H1 (cell line): ENCODE results near the gene CASTOR1. TPM values are rescaled to one million over a fixed set of nuclear protein-coding genes. Genes with fewer than 3 reads are reported as not detected.
A peak's percentile ranks its signal among the peaks of the same experiment; 100 is the strongest.

Experiments
- CTCF ChIA-PET: fragments of 300-600 bp; sonication (Branson Sonifier 250); formaldehyde crosslinking; loops from one replicate; lab custom pipeline; 2021; ENCODE audit not compliant: partially characterized antibody; lab: Charles Lee
- POLR2A ChIA-PET: fragments of 300-600 bp; sonication (Branson Sonifier 250); formaldehyde crosslinking; loops from one replicate; lab custom pipeline; 2021; ENCODE audit warnings: inconsistent platforms; ENCODE audit not compliant: partially characterized antibody; lab: Charles Lee
- DNase-seq, 2 experiments: peaks; one replicate each; pipeline versions ENCODE4 v3.0.0 to v3.0.0-alpha.2; 2010 to 2022; ENCODE audit warnings: low spot score in 2 of 2, low read depth in 1 of 2, mixed read lengths in 1 of 2
- FAIRE-seq: peaks from 2 replicates; lab custom pipeline; 2011; peaks lifted over from hg19 to GRCh38; lab: Jason Lieb, UNC
- H2AFZ ChIP-seq: 2 replicates; pipeline ENCODE4 v1.8.1; 2012; ENCODE audit warnings: low read length, inconsistent platforms
- H2AK5ac ChIP-seq: 2 replicates; pipeline ENCODE4 v1.6.1; 2013; ENCODE audit warnings: low read depth, low read length
- H2BK120ac ChIP-seq: replicated peaks from 2 replicates; pipeline ENCODE3; 2013; ENCODE audit warnings: low read depth, low read length, inconsistent platforms
- H2BK12ac ChIP-seq: 2 replicates; pipeline ENCODE4 v1.6.1; 2013; ENCODE audit warnings: low read depth, low read length
- H2BK15ac ChIP-seq: 2 replicates; pipeline ENCODE4 v1.6.1; 2013; ENCODE audit warnings: low read length
- H2BK20ac ChIP-seq: 2 replicates; pipeline ENCODE4 v1.6.1; 2013; ENCODE audit warnings: low read length
- H2BK5ac ChIP-seq: 2 replicates; pipeline ENCODE4 v1.6.1; 2013; ENCODE audit warnings: low read depth, low read length
- H3K14ac ChIP-seq: 2 replicates; pipeline ENCODE4 v1.6.1; 2013; ENCODE audit warnings: inconsistent platforms; ENCODE audit not compliant: insufficient read length
- H3K18ac ChIP-seq: 2 replicates; pipeline ENCODE4 v1.6.1; 2013; ENCODE audit warnings: low read length; ENCODE audit errors: extremely low read depth
- H3K23ac ChIP-seq: 2 replicates; pipeline ENCODE4 v1.6.1; 2013; ENCODE audit warnings: inconsistent platforms; ENCODE audit not compliant: insufficient read length
- H3K23me2 ChIP-seq: 2 replicates; pipeline ENCODE4 v1.6.1; 2013; ENCODE audit warnings: low read depth, low read length
- H3K27ac ChIP-seq: 2 replicates; pipeline ENCODE4 v1.6.1; 2011; ENCODE audit warnings: low read depth, low read length, inconsistent platforms
- H3K27me3 ChIP-seq, 4 experiments: replicated peaks in 1 of 4; 1 replicate in 1 of 4; 2 replicates in 3 of 4; pipeline versions ENCODE4 v1.6.1 to v1.8.1; 2011 to 2013; ENCODE audit warnings: low read length in 3 of 4, mild to moderate bottlenecking in 3 of 4, inconsistent platforms in 2 of 4, mixed read lengths in 2 of 4, moderate library complexity in 1 of 4; ENCODE audit not compliant: control insufficient read depth in 3 of 4, insufficient read depth in 3 of 4; ENCODE audit errors: extremely low read depth in 1 of 4
- H3K36me3 ChIP-seq, 4 experiments: 2 replicates each; pipeline versions ENCODE4 v1.6.1 to v1.8.1; 2011 to 2013; ENCODE audit warnings: mild to moderate bottlenecking in 4 of 4, low read length in 3 of 4, moderate library complexity in 2 of 4, control low read depth in 1 of 4, inconsistent platforms in 1 of 4; ENCODE audit not compliant: insufficient read depth in 4 of 4, control insufficient read depth in 2 of 4
- H3K4ac ChIP-seq: replicated peaks from 2 replicates; pipeline ENCODE3; 2013; ENCODE audit warnings: low read length, low read depth, mixed read lengths, inconsistent platforms; ENCODE audit not compliant: insufficient read length
- H3K4me1 ChIP-seq, 4 experiments: replicated peaks in 1 of 4; 1 replicate in 1 of 4; 2 replicates in 3 of 4; pipeline versions ENCODE4 v1.6.1 to v1.8.1; 2011 to 2013; ENCODE audit warnings: low read length in 3 of 4, inconsistent platforms in 2 of 4, mixed read lengths in 1 of 4; ENCODE audit not compliant: insufficient read depth in 4 of 4, control insufficient read depth in 3 of 4
- H3K4me2 ChIP-seq, 2 experiments: 2 replicates each; pipeline versions ENCODE4 v1.6.1 to v1.8.1; 2011 to 2013; ENCODE audit warnings: low read depth in 2 of 2, low read length in 2 of 2, control low read depth in 1 of 2, inconsistent platforms in 1 of 2, mild to moderate bottlenecking in 1 of 2; ENCODE audit not compliant: insufficient read depth in 1 of 2
- H3K4me3 ChIP-seq, 4 experiments: fragments of 200-600, 300-600 bp in 1 of 4; sonication (generic), shearing (Covaris generic), sonication (Bioruptor Twin) in 1 of 4; 2 replicates each; pipeline versions ENCODE4 v1.5.1 to v1.8.1; 2011 to 2016; ENCODE audit warnings: low read length in 4 of 4, low read depth in 3 of 4, control low read depth in 2 of 4, inconsistent platforms in 2 of 4, mild to moderate bottlenecking in 2 of 4, mixed read lengths in 1 of 4, moderate library complexity in 1 of 4; ENCODE audit not compliant: insufficient read depth in 2 of 4; ENCODE audit errors: extremely low read depth in 1 of 4
- H3K56ac ChIP-seq: replicated peaks from 2 replicates; pipeline ENCODE3; 2013; ENCODE audit warnings: low read depth, mild to moderate bottlenecking, mixed read lengths, low read length, inconsistent platforms; ENCODE audit not compliant: insufficient read length
- H3K79me1 ChIP-seq: 2 replicates; pipeline ENCODE4 v1.6.1; 2013; ENCODE audit warnings: low read depth, low read length, control low read depth
- H3K79me2 ChIP-seq, 2 experiments: 2 replicates each; pipeline versions ENCODE4 v1.6.1 to v1.8.1; 2012 to 2013; ENCODE audit warnings: low read length in 2 of 2, mild to moderate bottlenecking in 2 of 2, inconsistent platforms in 1 of 2; ENCODE audit not compliant: insufficient read depth in 2 of 2, control insufficient read depth in 1 of 2
- H3K9ac ChIP-seq, 4 experiments: replicated peaks in 1 of 4; 1 replicate in 1 of 4; 2 replicates in 3 of 4; pipeline versions ENCODE4 v1.6.1 to v1.8.1; 2011 to 2013; ENCODE audit warnings: low read depth in 3 of 4, low read length in 3 of 4, control low read depth in 2 of 4, mild to moderate bottlenecking in 2 of 4, moderate library complexity in 2 of 4, inconsistent platforms in 1 of 4; ENCODE audit errors: extremely low read depth in 1 of 4
- H3K9me3 ChIP-seq, 2 experiments: 2 replicates each; pipeline versions ENCODE4 v1.6.1 to v1.8.1; 2012 to 2013; ENCODE audit warnings: mild to moderate bottlenecking in 2 of 2, moderate library complexity in 2 of 2, control low read depth in 1 of 2, inconsistent platforms in 1 of 2, low read depth in 1 of 2, low read length in 1 of 2, mixed read lengths in 1 of 2; ENCODE audit not compliant: insufficient read depth in 2 of 2
- H4K20me1 ChIP-seq, 2 experiments: replicated peaks in 1 of 2; 2 replicates each; pipeline versions ENCODE3 to v1.8.1; 2011 to 2013; ENCODE audit warnings: inconsistent platforms in 2 of 2, low read length in 2 of 2, mild to moderate bottlenecking in 1 of 2; ENCODE audit not compliant: insufficient read depth in 2 of 2, control insufficient read depth in 1 of 2
- H4K5ac ChIP-seq: 2 replicates; pipeline ENCODE4 v1.6.1; 2013; ENCODE audit warnings: low read length, low read depth, mixed read lengths, inconsistent platforms; ENCODE audit not compliant: insufficient read length
- H4K8ac ChIP-seq: 2 replicates; pipeline ENCODE4 v1.8.0; 2013; ENCODE audit warnings: mild to moderate bottlenecking, moderate library complexity, low read length, inconsistent platforms; ENCODE audit not compliant: insufficient read depth; ENCODE audit errors: extremely low read depth
- H4K91ac ChIP-seq: replicated peaks from 2 replicates; pipeline ENCODE3; 2013; ENCODE audit warnings: low read length, mixed read lengths, inconsistent platforms; ENCODE audit not compliant: insufficient read length
- BACH1 ChIP-seq: IDR thresholded peaks from 2 replicates; pipeline ENCODE4 v1.6.1; 2012; ENCODE audit warnings: low read length, improper control_type of control experiment
- CHD1 ChIP-seq: IDR thresholded peaks from 2 replicates; pipeline ENCODE4 v1.6.1; 2012; ENCODE audit warnings: low read depth, low read length, improper control_type of control experiment
- JUND ChIP-seq: IDR thresholded peaks from 2 replicates; pipeline ENCODE4 v1.6.1; 2011; ENCODE audit warnings: mild to moderate bottlenecking, improper control_type of control experiment, low read length
- NRF1 ChIP-seq: IDR thresholded peaks from 2 replicates; pipeline ENCODE4 v1.6.1; 2011; ENCODE audit warnings: mild to moderate bottlenecking, low read depth, low read length, improper control_type of control experiment
- SIRT6 ChIP-seq: IDR thresholded peaks from one replicate; pipeline ENCODE4 v1.7.1; 2012; ENCODE audit warnings: low read length, inconsistent platforms
- TBP ChIP-seq: IDR thresholded peaks from 2 replicates; pipeline ENCODE4 v1.6.1; 2011; ENCODE audit warnings: low read depth, low read length, improper control_type of control experiment
- YY1 ChIP-seq: IDR thresholded peaks from 2 replicates; pipeline ENCODE4 v1.6.1; 2011; ENCODE audit warnings: low read depth, mild to moderate bottlenecking, low read length
- WGBS, 2 experiments: shearing (Covaris generic) in 1 of 2; methylation state at CpG; one replicate each; pipeline versions ENCODE4 v1.1.6 to v1.1.7; 2013 to 2015; ENCODE audit warnings: low lambda C conversion rate in 2 of 2, mixed read lengths in 2 of 2, inconsistent platforms in 1 of 2, low coverage in 1 of 2, missing lambda C conversion rate in 1 of 2; ENCODE audit not compliant: insufficient replicate concordance in 2 of 2, insufficient coverage in 1 of 2, insufficient read length in 1 of 2; ENCODE audit errors: extremely low coverage in 1 of 2, missing lambda C conversion rate in 1 of 2; 5-methylcytosine and 5-hydroxymethylcytosine counted together
- polyA plus RNA-seq, 7 experiments: library from polyadenylated mRNA; depleted of rRNA in 3 of 7; stranded (reverse) in 5 of 7; unstranded in 2 of 7; fragments of >200 nt in 5 of 7; fragments of 200-250 nt in 2 of 7; gene quantifications; 1 replicate in 5 of 7; 2 replicates in 1 of 7; 4 replicates in 1 of 7; pipeline versions ENCODE4 v1.2.1 to v1.2.3, GENCODE V29; 2011 to 2013; ENCODE audit warnings: missing spikeins in 2 of 7, mixed read lengths in 2 of 7
- total RNA-seq: library from RNA; stranded (reverse); fragmentation: NEBNext Ultra II Directional; extraction: Animal tissue kit (Norgen Biotek cat#: 25700); gene quantifications from 2 replicates; pipeline ENCODE4 v1.2.1, GENCODE V29; 2021

Gene CASTOR1
- total and polyA plus RNA-seq, 2 of the 8 experiments (the other 6 are each of a cell fraction or from before 2014, with no cell fraction given), result 10.3 to 36.0 TPM

GRCh38 chr22:30243661-30244060 is 45.6 kb downstream of the CASTOR1 start:
- H3K56ac ChIP-seq, result no peak overlapping the region
- H3K4ac ChIP-seq, result no peak overlapping the region
- ChIA-PET POLR2A (interaction anchor here (1.0 to 1.6 kb wide), 2 partner anchors 10 to 12 kb away, joined by 3 to 5 read pairs; no protein-coding TSS in a partner anchor), CTCF (interaction anchor here (0.6 to 3.1 kb wide), 3 partner anchors 12 to 80 kb away, joined by 3 to 10 read pairs (median 3); no protein-coding TSS in a partner anchor)
- H3K23me2 ChIP-seq, result peaks cover 12% of the 10 kb centered on the region; the same call in 1 of the 2 replicates
- H2BK15ac ChIP-seq, result no peak overlapping the region; the same call in 1 of the 2 replicates
- H3K27ac ChIP-seq, result no peak overlapping the region
- H2AK5ac ChIP-seq, result no peak overlapping the region
- H3K79me1 ChIP-seq, result peaks cover 4% of the 10 kb centered on the region
- H3K9me3 ChIP-seq, result no peaks in the 10 kb centered on the region
- H3K36me3 ChIP-seq, result 0 out of 8 replicates have a peak, but pooled peaks cover 0 to 5% (median 0%) of the 10 kb centered on the region in 4 experiments
- H3K4me2 ChIP-seq, result no peak overlapping the region; a peak in 1 of 4 replicates
- H2BK5ac ChIP-seq, result no peak overlapping the region
- H4K91ac ChIP-seq, result peak overlapping the region; percentile 35
- H3K4me3 ChIP-seq, result no peak overlapping the region
- H3K27me3 ChIP-seq, result no peaks in the 10 kb centered on the region; a peak in 2 of 7 replicates
- peak overlapping the region; percentile 15 for H4K5ac ChIP-seq
- H2BK120ac ChIP-seq, result no peak overlapping the region
- H3K9ac ChIP-seq, result no peak overlapping the region
- no peak overlapping the region; the same call in 1 of the 2 replicates for H2BK12ac ChIP-seq
- no peak overlapping the region for H4K8ac ChIP-seq
- 93% methylated on average over 22 of the region's 22 CpGs; no CpG with 5 or more reads in 1 of the 2 experiments for WGBS, 2 experiments
- no peaks in the 10 kb centered on the region for H4K20me1 ChIP-seq
- H2AFZ ChIP-seq, result no peak overlapping the region
- no peak for DNase-seq
- H3K18ac ChIP-seq, result no peak overlapping the region
- TF ChIP-seq CHD1, result no peak
- TF ChIP-seq NRF1, result no peak
- TF ChIP-seq YY1, result no peak
- no peak for TF ChIP-seq TBP
- no peak for TF ChIP-seq SIRT6
- TF ChIP-seq JUND, result no peak
- TF ChIP-seq BACH1, result no peak
- H3K14ac ChIP-seq, result no peak overlapping the region
- no peaks in the 10 kb centered on the region for H3K79me2 ChIP-seq
- H3K23ac ChIP-seq, result no peak overlapping the region
- no peak for FAIRE-seq
- peaks cover 0 to 24% (median 13%) of the 10 kb centered on the region in 4 experiments; a peak in 6 of 7 replicates for H3K4me1 ChIP-seq
- H2BK20ac ChIP-seq, result no peak overlapping the region
